Stimulated activated CD4-positive, alpha-beta T cell treated with anti-CD3 and anti-CD28 coated beads, Interleukin-1b, Interleukin-23, amount 100 ng/mL, for 48 hours (primary cell): ENCODE data around the gene HK1.
"Not testable (repeated sequence)": the region's sequence is repeated elsewhere in the genome, so short reads cannot be mapped to it uniquely, and the experiment has no call there.

Experiments
- DNase-seq: peaks from one replicate; pipeline ENCODE4 v3.0.0-alpha.2; 2020

Gene HK1

GRCh38 chr10:69278446-69278963 is at the start of gene HK1:
HK1 (plus strand) TSS chr10:69278496.
- no peak for DNase-seq

GRCh38 chr10:69229616-69229916 is 48.7 kb upstream of the HK1 start:
- DNase-seq = no peak

GRCh38 chr10:69230128-69230527 is 48.2 kb upstream of the HK1 start:
- no peak for DNase-seq

- no peak for DNase-seq
Observed at GRCh38 chr10:69232252-69232651, 46.0 kb upstream of the HK1 start.

GRCh38 chr10:69232736-69233480 is 45.4 kb upstream of the HK1 start:
- peak; percentile 11 for DNase-seq

- no peak for DNase-seq
Observed at GRCh38 chr10:69234447-69234846, 43.8 kb upstream of the HK1 start.

- peak; percentile 84 for DNase-seq
Observed at GRCh38 chr10:69237528-69238159, 40.7 kb upstream of the HK1 start.

- no peak for DNase-seq
Observed at GRCh38 chr10:69239136-69239535, 39.2 kb upstream of the HK1 start.

GRCh38 chr10:69239816-69240434 is 38.4 kb upstream of the HK1 start:
- DNase-seq = no peak

GRCh38 chr10:69240455-69240854 is 37.8 kb upstream of the HK1 start:
- DNase-seq = no peak

GRCh38 chr10:69241575-69241974 is 36.7 kb upstream of the HK1 start:
- DNase-seq = no peak

- DNase-seq = no peak
Observed at GRCh38 chr10:69242040-69242851, 36.0 kb upstream of the HK1 start.

GRCh38 chr10:69242852-69243212 is 35.5 kb upstream of the HK1 start:
- no peak for DNase-seq

GRCh38 chr10:69243817-69244216 is 34.5 kb upstream of the HK1 start:
- no peak for DNase-seq

GRCh38 chr10:69246036-69246435 is 32.3 kb upstream of the HK1 start:
- no peak for DNase-seq

- no peak for DNase-seq
Observed at GRCh38 chr10:69246581-69247312, 31.5 kb upstream of the HK1 start.

GRCh38 chr10:69247313-69247710 is 31.0 kb upstream of the HK1 start:
- no peak for DNase-seq

GRCh38 chr10:69248117-69248730 is 30.1 kb upstream of the HK1 start:
- DNase-seq = no peak

GRCh38 chr10:69250041-69250440 is 28.3 kb upstream of the HK1 start:
- no peak for DNase-seq

GRCh38 chr10:69251417-69251816 is 26.9 kb upstream of the HK1 start:
- not testable (repeated sequence) for DNase-seq

GRCh38 chr10:69253171-69253570 is 25.1 kb upstream of the HK1 start:
- no peak for DNase-seq

GRCh38 chr10:69254877-69255276 is 23.4 kb upstream of the HK1 start:
- no peak for DNase-seq
